ENCODE results near the gene MMP8. TPM values are rescaled to one million over a fixed set of nuclear protein-coding genes. Genes with fewer than 3 reads are reported as not detected.
"Not testable (repeated sequence)": the region's sequence is repeated elsewhere in the genome, so short reads cannot be mapped to it uniquely, and the experiment has no call there.

The MMP8 gene
- total RNA-seq, 2 experiments from 2014 or later: not detected

GRCh38 chr11:102734650-102735049 is 9.9 kb upstream of the MMP8 start:
- no peak for DNase-seq (ENCODE audit: low spot score)
- POLR2A ChIA-PET: no interaction called here
- Histone ChIP-seq H3K9me3 (ENCODE audit: low read length) (no peaks in the 10 kb centered on the region), H4K20me1 (ENCODE audit: insufficient read depth, low read length) (no peaks in the 10 kb centered on the region), H3K9me2 (ENCODE audit: insufficient read depth, low read length) (no peaks in the 10 kb centered on the region), H3K4me2 (ENCODE audit: low read length) (no peak overlapping the region), H2AFZ (ENCODE audit: low read length) (no peak overlapping the region), H3K4me3 (ENCODE audit: low read depth, low read length, poor library complexity, severe bottlenecking) (no peak overlapping the region), H3K27ac (ENCODE audit: low read depth, low read length, poor library complexity, severe bottlenecking) (no peak overlapping the region), H3K4me1 (ENCODE audit: insufficient read depth, low read length, poor library complexity, severe bottlenecking) (no peaks in the 10 kb centered on the region), H3K36me3 (ENCODE audit: insufficient read depth, low read length) (no peaks in the 10 kb centered on the region), H3K79me2 (ENCODE audit: insufficient read depth, low read depth, low read length) (no peaks in the 10 kb centered on the region)
- BruUV-seq (replicated peaks): no TSS peak
- intact Hi-C loops (cut with micrococcal nuclease; ENCODE audit: unreplicated experiment): no loop called here
- CTCF ChIA-PET (ENCODE audit: unreplicated experiment): no interaction called here
- TF ChIP-seq CTCF (conservative IDR thresholded peaks at IDR 0.05; ENCODE audit: low read length) (no peak), EZH2phosphoT487 (IDR thresholded peaks at IDR 0.05; ENCODE audit: borderline replicate concordance, low read depth, low read length) (no peak)

- no peak overlapping the region for H3K4me3 ChIP-seq (ENCODE audit: low read depth, low read length, poor library complexity, severe bottlenecking)
- no peaks in the 10 kb centered on the region for H3K9me3 ChIP-seq (ENCODE audit: low read length)
- no peaks in the 10 kb centered on the region for H3K9me2 ChIP-seq (ENCODE audit: insufficient read depth, low read length)
- no peak overlapping the region for H3K4me2 ChIP-seq (ENCODE audit: low read length)
- intact Hi-C loops (cut with micrococcal nuclease; ENCODE audit: unreplicated experiment): loop anchor here (2.0 kb wide), 1 partner anchor 207 kb away; no protein-coding TSS in a partner anchor
- BruUV-seq (replicated peaks): no TSS peak
- TF ChIP-seq EZH2phosphoT487 (IDR thresholded peaks at IDR 0.05; ENCODE audit: borderline replicate concordance, low read depth, low read length) (no peak), CTCF (conservative IDR thresholded peaks at IDR 0.05; ENCODE audit: low read length) (peak; percentile 96)
- peak; percentile 56 for DNase-seq (ENCODE audit: low spot score)
- H2AFZ ChIP-seq (ENCODE audit: low read length): no peak overlapping the region
- H3K27ac ChIP-seq (ENCODE audit: low read depth, low read length, poor library complexity, severe bottlenecking): no peak overlapping the region
- H3K4me1 ChIP-seq (ENCODE audit: insufficient read depth, low read length, poor library complexity, severe bottlenecking): no peaks in the 10 kb centered on the region
- POLR2A ChIA-PET: interaction anchor here (1.1 kb wide), 1 partner anchor 577 kb away, joined by 3 read pairs; no protein-coding TSS in a partner anchor
- no peaks in the 10 kb centered on the region for H4K20me1 ChIP-seq (ENCODE audit: insufficient read depth, low read length)
- no peaks in the 10 kb centered on the region for H3K36me3 ChIP-seq (ENCODE audit: insufficient read depth, low read length)
- CTCF ChIA-PET (ENCODE audit: unreplicated experiment): no interaction called here
- no peaks in the 10 kb centered on the region for H3K79me2 ChIP-seq (ENCODE audit: insufficient read depth, low read depth, low read length)
Measured at GRCh38 chr11:102733232-102733875, 8.6 kb upstream of the MMP8 start.

- intact Hi-C loops (cut with micrococcal nuclease; ENCODE audit: unreplicated experiment); H3K4me3 ChIP-seq (ENCODE audit: low read depth, low read length, poor library complexity, severe bottlenecking); H4K20me1 ChIP-seq (ENCODE audit: insufficient read depth, low read length); BruUV-seq (replicated peaks); H3K9me3 ChIP-seq (ENCODE audit: low read length); DNase-seq (ENCODE audit: low spot score); H3K27ac ChIP-seq (ENCODE audit: low read depth, low read length, poor library complexity, severe bottlenecking); POLR2A ChIA-PET; H2AFZ ChIP-seq (ENCODE audit: low read length); H3K4me2 ChIP-seq (ENCODE audit: low read length); H3K79me2 ChIP-seq (ENCODE audit: insufficient read depth, low read depth, low read length); CTCF ChIA-PET (ENCODE audit: unreplicated experiment); H3K4me1 ChIP-seq (ENCODE audit: insufficient read depth, low read length, poor library complexity, severe bottlenecking); H3K36me3 ChIP-seq (ENCODE audit: insufficient read depth, low read length); H3K9me2 ChIP-seq (ENCODE audit: insufficient read depth, low read length): not testable (repeated sequence)
Measured at GRCh38 chr11:102730944-102731343, 6.2 kb upstream of the MMP8 start.

Measured in OCI-LY7 (cell line).